K562 (cell line): Measurements from ENCODE around the gene CAMP. TPM values are rescaled to one million over a fixed set of nuclear protein-coding genes. Genes with fewer than 3 reads are reported as not detected.

Source experiments
- BRF1 ChIP-seq: IDR thresholded peaks from 3 replicates; pipeline ENCODE4 v1.6.1; 2011; ENCODE audit warnings: borderline replicate concordance, mild to moderate bottlenecking; ENCODE audit not compliant: insufficient read length; ENCODE audit errors: extremely low read depth
- CCAR2 ChIP-seq: fragments of 200-400 bp; formaldehyde crosslinking; IDR thresholded peaks from 2 replicates; pipeline ENCODE4 v1.6.1; 2017; ENCODE audit warnings: mild to moderate bottlenecking, low read depth, low read length
- E2F4 ChIP-seq: sonication (generic); formaldehyde crosslinking; IDR thresholded peaks from 2 replicates; pipeline ENCODE4 v1.8.0; 2022; ENCODE audit warnings: mild to moderate bottlenecking, low read depth, missing genetic modification reagents
- MAX ChIP-seq: sonication (generic); formaldehyde crosslinking; IDR thresholded peaks from 2 replicates; pipeline ENCODE4 v1.9.0; 2022; ENCODE audit warnings: mild to moderate bottlenecking, missing genetic modification reagents
- MAZ ChIP-seq, 2 experiments: fragments of 450-650 bp in 1 of 2; sonication (generic) in 1 of 2; formaldehyde crosslinking; IDR thresholded peaks in 1 of 2; conservative IDR thresholded peaks in 1 of 2; 2 replicates each; pipeline versions ENCODE4 v1.4.0 to v1.5.0; 2020; ENCODE audit warnings: mild to moderate bottlenecking in 1 of 2, missing genetic modification reagents in 1 of 2
- MGA ChIP-seq: fragments of 450-650 bp; IDR thresholded peaks from 2 replicates; pipeline ENCODE4 v1.6.1; 2016; ENCODE audit warnings: mild to moderate bottlenecking, moderate library complexity
- NCOA1 ChIP-seq: fragments of 450-650 bp; IDR thresholded peaks from 2 replicates; pipeline ENCODE4 v1.6.1; 2016; ENCODE audit warnings: low read depth
- SETDB1 ChIP-seq: IDR thresholded peaks from one replicate; pipeline ENCODE4 v1.6.1; 2012; ENCODE audit warnings: low read length, control low read depth, inconsistent platforms
- SMAD1 ChIP-seq: fragments of 150-350 bp; IDR thresholded peaks from 2 replicates; pipeline ENCODE4 v1.6.1; 2014; ENCODE audit warnings: low read length, low read depth; ENCODE audit not compliant: partially characterized antibody
- TEAD1 ChIP-seq, 2 experiments: fragments of 450-650 bp in 1 of 2; sonication (generic) in 1 of 2; formaldehyde crosslinking; IDR thresholded peaks; 2 replicates each; pipeline versions ENCODE4 v1.4.0 to v1.8.0; 2020 to 2022; ENCODE audit warnings: mild to moderate bottlenecking in 2 of 2, missing genetic modification reagents in 1 of 2
- THRB ChIP-seq: fragments of 450-650 bp; formaldehyde crosslinking; conservative IDR thresholded peaks from 2 replicates; pipeline ENCODE4 v1.4.0; 2022; ENCODE audit warnings: mild to moderate bottlenecking, missing genetic modification characterization
- polyA plus RNA-seq, 8 experiments: library from polyadenylated mRNA; depleted of rRNA in 4 of 8; stranded (reverse) in 5 of 8; unstranded in 3 of 8; fragments of >200 nt; fragmentation: Nextera tagmentation in 2 of 8; fragmentation: Illumina TruSeq in 1 of 8; extraction: Ambion mirVana in 2 of 8; extraction: Trizol in 1 of 8; gene quantifications; 2 replicates each; pipeline versions ENCODE4 v1.2.1 to v1.2.3, GENCODE V29; 2011 to 2014; ENCODE audit warnings: inconsistent platforms in 1 of 8, missing spikeins in 1 of 8
- total RNA-seq, 7 experiments: library from RNA; depleted of rRNA in 6 of 7; stranded (reverse); fragments of >200 nt in 6 of 7; fragmentation: Illumina TruSeq in 2 of 7; extraction: Trizol in 2 of 7; gene quantifications; 2 replicates each; pipeline versions ENCODE4 v1.2.1 to v1.2.3, GENCODE V29; 2011 to 2021; ENCODE audit warnings: low replicate concordance in 1 of 7

The CAMP gene
- total and polyA plus RNA-seq, 9 of the 15 experiments (the other 6 are each of a cell fraction or from before 2014, with no cell fraction given), result 0.22 TPM; not detected in 8

- TF ChIP-seq MGA (peak; percentile 48; the same call in 1 of the 2 replicates), NCOA1 (no peak), MAX (CRISPR knock-in tag) (peak; percentile 52; the same call in 1 of the 2 replicates), TEAD1 (CRISPR knock-in tag; IDR thresholded peaks at IDR 0.05) (no peak), THRB (CRISPR knock-in tag) (no peak), BRF1 (no peak), SMAD1 (peak; percentile 30), SETDB1 (no peak), E2F4 (peak; percentile 98), MAZ (CRISPR knock-in tag; conservative IDR thresholded peaks at IDR 0.05 in 1 of 2, IDR thresholded peaks at IDR 0.05 in 1 of 2) (peak in 1 of 2 experiments; percentile 70; a peak in 1 of 4 replicates), CCAR2 (no peak)
Observed at GRCh38 chr3:48188266-48189201, 34.8 kb upstream of the CAMP start, which contains the start of gene CDC25A (continued).
